Adrenal gland (tissue), 12 donors: Measurements from ENCODE around the gene OGDH. TPM values are rescaled to one million over a fixed set of nuclear protein-coding genes. Genes with fewer than 3 reads are reported as not detected.

ENCODE experiments used
- DNase-seq, 7 donors: peaks; one replicate each; pipeline ENCODE4 v3.0.0-alpha.2; 2019 to 2020
- H3K27ac ChIP-seq, 5 donors: fragments of 200-600 bp; sonication (generic) in 4 of 5; 1 replicate in 3 of 5; 2 replicates in 2 of 5; pipeline versions ENCODE4 v1.5.1 to v1.8.0; 2016 to 2020; ENCODE audit warnings: mild to moderate bottlenecking in 1 of 5
- H3K27me3 ChIP-seq: fragments of 200-600 bp; 2 replicates; pipeline ENCODE4 v1.8.0; 2021
- H3K36me3 ChIP-seq, 2 donors: fragments of 200-600 bp; replicated peaks in 1 of 2; 1 replicate in 1 of 2; 2 replicates in 1 of 2; pipeline versions ENCODE4 v1.5.1 to v1.8.0; 2018 to 2022
- H3K4me1 ChIP-seq, 2 donors: fragments of 200-600 bp; replicated peaks in 1 of 2; 1 replicate in 1 of 2; 2 replicates in 1 of 2; pipeline versions ENCODE4 v1.5.1 to v1.8.0; 2018 to 2021
- H3K4me3 ChIP-seq, 4 donors: fragments of 200-600 bp; sonication (generic) in 3 of 4; one replicate each; pipeline ENCODE4 v1.5.1; 2016 to 2018
- H3K9me3 ChIP-seq, 3 donors: fragments of 200-600 bp; sonication (generic) in 1 of 3; replicated peaks in 1 of 3; 1 replicate in 2 of 3; 2 replicates in 1 of 3; pipeline versions ENCODE4 v1.5.1 to v1.8.0; 2016 to 2021
- CTCF ChIP-seq, 6 experiments: fragments of 450-650 bp in 4 of 6; fragments of 200-600 bp in 2 of 6; sonication (generic) in 1 of 6; IDR thresholded peaks; 1 replicate in 5 of 6; 2 replicates in 1 of 6; pipeline versions ENCODE4 v1.5.1 to v1.8.0; 2016 to 2021; ENCODE audit warnings: antibody characterized with exemption in 6 of 6, mild to moderate bottlenecking in 2 of 6, moderate library complexity in 1 of 6
- POLR2A ChIP-seq, 2 donors: fragments of 450-650 bp; IDR thresholded peaks; one replicate each; pipeline ENCODE4 v1.6.1; 2017; ENCODE audit warnings: antibody characterized with exemption in 2 of 2, mild to moderate bottlenecking in 2 of 2, moderate library complexity in 1 of 2
- WGBS, 4 donors: extraction: QIAGEN DNeasy Blood & Tissue Kit in 2 of 4; methylation state at CpG; one replicate each; pipeline versions ENCODE4 v1.1.5 to v1.1.7; 2013 to 2017; 5-methylcytosine and 5-hydroxymethylcytosine counted together
- intact Hi-C, 2 donors: fragments of 100-400 bp; cut with DNase I; formaldehyde crosslinking; loops; one replicate each; pipeline versions ENCODE4 v1.14.1 to v1.15.0; 2022 to 2023
- polyA plus RNA-seq, 3 donors: library from polyadenylated mRNA; stranded (reverse); fragments of 200-250 nt in 2 of 3; fragments of 350-450 nt in 1 of 3; fragmentation: Illumina TruSeq in 1 of 3; extraction: RNeasy Lipid Tissue Mini Kit (QIAGEN cat#74804) in 1 of 3; gene quantifications; one replicate each; pipeline ENCODE4 v1.2.3, GENCODE V29; 2013 to 2014
- total RNA-seq, 9 donors: library from RNA; depleted of rRNA in 4 of 9; stranded (reverse); fragments of >200 nt in 4 of 9; fragments of 120-200 nt in 1 of 9; fragmentation: NEBNext Ultra II Directional in 1 of 9; extraction: Animal tissue kit (Norgen Biotek cat#: 25700) in 1 of 9; gene quantifications; one replicate each; pipeline versions ENCODE4 v1.1.0 to v1.2.4, GENCODE V29; 2013 to 2023
- donor health status: healthy with polysubstance abuse.
- donor health status: Bipolar disorder and iron deficiency.
- donor health status: DM: yes; HTN: yes; CAD: no.
- donor health status: DM: no; HTN: no; CAD: no.
- donor health status: DM: no; HTN: no; CAD: no.
- donor health status: DM: yes; HTN: yes; CAD: no.

OGDH gene
- total and polyA plus RNA-seq, 12 donors = 46.0 to 284 (median 144) TPM

- no peak overlapping the region for H3K4me3 ChIP-seq
- TF ChIP-seq POLR2A (IDR thresholded peaks at IDR 0.05) = no peak
- intact Hi-C loops = no loop called here
- peaks cover 0 to 54% of the 10 kb centered on the region in 2 donors for H3K36me3 ChIP-seq
- 76 to 84% (median 82%) methylated on average over 10 of the region's 10 CpGs for WGBS, 4 donors
- H3K27me3 ChIP-seq = no peaks in the 10 kb centered on the region
- H3K4me1 ChIP-seq = peaks cover 0 to 13% of the 10 kb centered on the region in 2 donors
- no peaks in the 10 kb centered on the region for H3K9me3 ChIP-seq
- no peak overlapping the region for H3K27ac ChIP-seq
- DNase-seq = no peak
Measured at GRCh38 chr7:44757311-44757710, 150.9 kb downstream of the OGDH start.

- 89 to 98% (median 92%) methylated on average over 4 to 7 of the region's 7 CpGs for WGBS, 4 donors
- no peak overlapping the region for H3K27ac ChIP-seq
- no peaks in the 10 kb centered on the region for H3K27me3 ChIP-seq
- H3K36me3 ChIP-seq = peaks cover 0 to 56% of the 10 kb centered on the region in 2 donors
- intact Hi-C loops = no loop called here
- peaks cover 0 to 13% of the 10 kb centered on the region in 2 donors for H3K4me1 ChIP-seq
- TF ChIP-seq POLR2A (IDR thresholded peaks at IDR 0.05) (no peak), CTCF (IDR thresholded peaks at IDR 0.05) (no peak)
- no peak for DNase-seq
- H3K9me3 ChIP-seq = no peaks in the 10 kb centered on the region
- no peak overlapping the region for H3K4me3 ChIP-seq
Measured at GRCh38 chr7:44757739-44758138, 151.3 kb downstream of the OGDH start.

Other genes starting within 250 kb of the OGDH start
- 100 to 1,000 TPM in 3 of 9 donors, 10 to 100 TPM in 6; 33.1 to 136 (median 78.9) TPM for gene NUDCD3, start 116.0 kb upstream of the OGDH start, total RNA-seq
- gene NUDCD3, start 116.0 kb upstream of the OGDH start, polyA plus RNA-seq = 10 to 100 TPM; 30.5 to 85.7 (median 37.0) TPM
- gene NPC1L1, start 65.3 kb upstream of the OGDH start, total RNA-seq = under 1 TPM in 7 of 9 donors, not detected in 2; under 0.01 to 0.42 (median 0.08) TPM
- gene NPC1L1, start 65.3 kb upstream of the OGDH start, polyA plus RNA-seq = under 1 TPM; 0.02 to 0.48 (median 0.20) TPM
- 10 to 100 TPM; 35.9 to 91.8 (median 57.0) TPM for gene DDX56, start 32.7 kb upstream of the OGDH start, total RNA-seq
- gene DDX56, start 32.7 kb upstream of the OGDH start, polyA plus RNA-seq = 100 to 1,000 TPM in 2 of 3 donors, 10 to 100 TPM in 1; 71.4 to 543 (median 232) TPM
- gene TMED4, start 24.4 kb upstream of the OGDH start, total RNA-seq = 100 to 1,000 TPM in 7 of 9 donors, 10 to 100 TPM in 2; 87.5 to 189 (median 127) TPM
- 10 to 100 TPM; 45.2 to 64.9 (median 46.7) TPM for gene TMED4, start 24.4 kb upstream of the OGDH start, polyA plus RNA-seq
- 100 to 1,000 TPM in 1 of 9 donors, 10 to 100 TPM in 7, 1 to 10 TPM in 1; 7.9 to 116 (median 50.5) TPM for gene ZMIZ2, start 142.2 kb downstream of the OGDH start, total RNA-seq
- gene ZMIZ2, start 142.2 kb downstream of the OGDH start, polyA plus RNA-seq = 100 to 1,000 TPM in 1 of 3 donors, 10 to 100 TPM in 2; 33.3 to 280 (median 96.3) TPM
- gene PPIA, start 190.1 kb downstream of the OGDH start, total RNA-seq = 1,000 to 10,000 TPM in 5 of 9 donors, 100 to 1,000 TPM in 4; 589 to 2,403 (median 1,205) TPM
- 1,000 to 10,000 TPM; 1,388 to 3,672 (median 3,342) TPM for gene PPIA, start 190.1 kb downstream of the OGDH start, polyA plus RNA-seq
- 100 to 1,000 TPM in 7 of 9 donors, 10 to 100 TPM in 2; 62.7 to 158 (median 121) TPM for gene H2AZ2, start 241.5 kb downstream of the OGDH start, total RNA-seq
- 100 to 1,000 TPM in 1 of 3 donors, 10 to 100 TPM in 2; 69.0 to 102 (median 77.7) TPM for gene H2AZ2, start 241.5 kb downstream of the OGDH start, polyA plus RNA-seq